ENCODE data around the gene CCDC70.
A peak's percentile ranks its signal among the peaks of the same experiment; 100 is the strongest.

CCDC70 gene

DNA sequence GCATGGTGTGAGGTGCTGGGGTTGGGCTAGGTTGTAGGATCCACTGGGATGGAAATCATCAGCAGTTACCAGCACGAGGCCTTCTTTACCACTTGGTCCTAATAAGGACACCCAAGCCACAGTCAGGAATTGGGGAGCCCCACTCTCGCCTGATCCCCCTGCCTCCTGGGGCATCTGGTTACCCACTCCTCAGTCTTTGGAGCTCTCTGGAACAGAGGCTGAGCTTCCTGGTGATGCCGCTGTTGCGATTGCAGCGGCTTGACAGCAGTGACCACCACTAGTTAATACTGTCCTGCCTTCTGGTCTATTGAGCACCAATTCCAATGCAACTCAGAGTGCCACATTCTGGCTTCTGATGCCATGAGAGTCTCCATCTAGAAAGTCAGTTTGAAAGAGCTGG lies 30.2 kb upstream of the CCDC70 start:
- DNase-seq = no peak

DNA sequence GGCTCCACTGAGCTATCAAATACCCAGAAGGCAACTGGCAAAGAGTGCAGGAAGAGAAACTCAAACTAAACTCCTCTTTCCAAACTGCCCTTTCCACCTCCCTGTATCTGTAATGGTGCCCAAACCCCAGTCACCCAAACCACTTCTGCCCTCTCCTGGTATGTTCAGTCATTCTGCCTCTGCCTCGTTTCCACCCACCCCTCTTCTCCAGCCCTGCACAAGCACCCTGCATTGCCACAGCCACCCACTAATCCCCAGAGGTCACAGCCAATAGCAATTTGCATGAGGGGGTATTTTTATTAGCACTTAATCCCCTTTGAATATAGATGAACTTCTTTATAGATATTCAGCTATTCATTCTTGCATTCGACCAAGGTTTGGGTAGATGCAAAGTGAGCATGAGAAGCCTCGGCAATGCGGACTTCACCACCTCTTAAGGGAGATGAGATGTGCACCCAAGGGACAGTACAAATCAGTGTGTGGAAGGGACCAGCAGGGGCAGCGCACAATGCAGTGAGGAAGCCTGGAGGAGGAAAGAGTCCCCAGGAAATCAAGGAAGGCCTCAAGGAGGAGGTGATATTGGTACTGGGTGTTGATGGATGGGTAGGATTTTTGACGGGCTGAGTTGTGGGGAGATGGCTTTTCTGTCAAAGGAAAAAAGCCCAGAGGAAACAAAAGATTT lies 29.2 kb upstream of the CCDC70 start:
- DNase-seq = no peak

DNA sequence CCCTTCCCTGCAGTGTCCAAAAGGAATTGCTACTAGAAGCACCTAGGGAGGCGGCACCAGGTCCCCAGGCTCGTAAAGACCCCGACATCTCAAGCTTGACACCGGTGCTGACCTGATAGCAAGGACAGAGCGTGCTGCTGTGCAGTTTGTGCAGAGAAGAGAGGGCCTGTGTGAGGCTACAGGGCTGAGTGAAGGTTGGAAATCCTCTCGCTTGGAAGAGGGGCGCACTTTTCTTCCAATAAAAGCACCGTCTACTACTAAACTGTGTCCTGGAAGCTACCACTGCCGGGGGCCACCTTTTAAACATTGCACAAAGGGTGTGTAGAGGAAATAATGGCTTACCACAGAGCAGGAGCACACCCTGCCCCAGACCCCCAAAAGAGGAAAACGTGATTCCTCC lies 27.8 kb upstream of the CCDC70 start:
- DNase-seq = no peak

DNA sequence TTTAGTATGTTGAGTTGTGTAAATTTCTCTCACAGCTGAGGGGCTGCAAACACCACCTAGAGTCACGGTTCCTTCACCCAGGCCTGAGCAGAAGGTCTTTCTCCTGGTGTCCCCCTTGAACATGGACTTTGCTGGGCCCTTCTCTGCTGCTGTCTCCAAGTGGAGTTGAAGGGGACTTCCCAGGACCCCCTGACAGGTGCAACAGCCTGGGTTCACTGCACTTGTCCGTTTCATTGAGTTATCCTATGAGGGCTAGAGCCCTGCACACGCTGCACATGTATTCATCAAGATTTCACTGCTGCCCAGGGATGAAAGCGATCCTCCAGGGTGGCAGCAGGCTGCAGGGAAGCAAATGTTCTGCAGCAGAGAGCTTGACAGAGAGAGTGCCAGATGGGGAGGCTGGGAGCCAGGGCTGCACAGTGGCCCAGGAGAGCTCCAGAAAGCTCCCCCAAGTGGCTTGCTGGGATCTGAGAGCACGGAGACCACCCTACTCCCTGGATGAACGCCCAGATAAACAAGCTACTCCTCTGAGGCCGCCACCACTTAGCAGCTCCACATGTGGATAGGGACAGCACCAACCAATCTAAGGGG lies 27.1 kb upstream of the CCDC70 start:
- DNase-seq = no peak

DNA sequence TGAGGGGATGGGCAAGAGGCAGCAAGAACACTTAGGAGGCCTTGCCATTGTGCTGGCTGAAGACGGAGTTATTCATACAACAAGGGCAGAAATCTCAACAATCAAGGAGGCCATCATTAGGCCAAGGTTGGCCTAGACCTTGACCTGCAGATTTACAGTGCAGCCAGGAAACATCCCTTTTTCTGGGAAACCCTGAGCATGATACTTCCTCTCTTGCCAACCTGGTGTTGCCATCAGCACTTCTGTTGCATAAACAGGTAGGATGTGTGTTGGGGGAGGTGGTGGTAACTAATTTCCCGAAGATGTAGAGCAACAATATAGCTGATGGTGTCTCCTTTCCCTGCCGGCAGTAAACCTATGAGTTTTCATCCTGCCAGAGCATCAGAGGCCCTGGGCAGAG lies 24.8 kb upstream of the CCDC70 start:
- no peak for DNase-seq

DNA sequence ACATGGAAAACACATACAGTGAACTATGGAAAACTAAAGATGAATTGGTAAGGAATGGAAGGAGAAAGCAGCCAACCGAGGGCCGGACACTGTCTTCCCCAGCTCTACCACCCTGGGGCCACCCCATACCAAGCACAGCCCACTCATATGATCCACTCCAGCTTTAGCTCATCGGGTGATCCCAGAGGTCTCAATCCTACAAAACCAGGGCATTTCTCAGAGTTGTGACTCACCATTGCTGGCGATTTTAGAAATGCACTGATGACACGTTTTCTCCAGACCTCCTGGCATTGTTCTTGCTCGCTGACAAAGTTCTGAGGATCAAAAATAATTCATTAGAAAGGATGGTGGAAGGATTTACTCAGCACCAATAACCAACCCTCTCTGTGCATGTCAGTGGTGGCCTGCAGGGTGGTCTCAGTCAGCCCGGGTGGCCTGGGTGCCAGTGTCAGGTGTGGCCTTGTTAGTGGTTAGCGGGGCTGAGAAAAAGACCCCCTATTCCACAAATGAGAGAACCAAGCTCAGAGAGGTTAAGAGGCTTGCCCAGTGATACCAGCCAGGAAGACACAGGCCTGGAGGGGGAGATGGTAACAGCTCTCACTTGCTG lies 23.4 kb upstream of the CCDC70 start:
- DNase-seq = no peak

DNA sequence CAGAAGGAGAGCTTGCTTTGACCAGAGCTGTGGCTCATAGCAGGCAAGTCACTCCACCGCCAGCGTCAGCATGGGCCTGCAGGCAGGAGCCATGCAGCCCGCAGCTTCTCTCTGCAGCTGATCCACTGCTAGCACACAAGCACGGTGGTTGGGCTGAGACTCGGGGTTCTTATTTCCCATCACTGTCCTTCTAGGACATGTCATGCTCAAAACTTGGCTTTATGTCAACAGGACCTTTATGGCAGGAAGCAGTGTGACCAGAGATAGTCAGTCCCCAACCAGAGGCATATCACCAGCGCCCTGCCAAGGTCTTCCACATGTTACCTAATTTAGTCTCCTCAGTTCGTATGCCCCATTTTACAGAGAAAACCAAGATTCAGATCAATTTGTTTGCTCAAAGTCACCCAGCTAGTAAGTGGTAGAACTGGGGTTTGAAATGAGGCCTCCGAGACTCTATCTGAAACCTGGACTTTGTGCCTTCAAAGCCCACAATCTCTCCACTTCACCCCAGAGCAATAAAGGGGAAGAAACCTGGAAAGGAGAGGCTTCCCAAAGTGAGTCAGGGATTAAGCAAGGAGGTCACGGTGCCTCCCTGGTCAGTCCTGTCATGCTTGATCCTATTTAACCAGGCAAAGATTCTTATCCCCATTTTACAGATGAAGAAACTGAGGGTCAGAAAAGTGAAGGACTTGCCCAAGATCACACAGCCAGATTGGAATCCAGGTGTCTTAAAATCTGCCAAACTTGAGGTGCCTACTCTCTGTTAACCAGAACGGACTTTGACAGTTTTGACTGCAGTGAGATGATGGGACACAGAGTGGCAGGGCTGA lies 21.8 kb upstream of the CCDC70 start:
- no peak for DNase-seq

DNA sequence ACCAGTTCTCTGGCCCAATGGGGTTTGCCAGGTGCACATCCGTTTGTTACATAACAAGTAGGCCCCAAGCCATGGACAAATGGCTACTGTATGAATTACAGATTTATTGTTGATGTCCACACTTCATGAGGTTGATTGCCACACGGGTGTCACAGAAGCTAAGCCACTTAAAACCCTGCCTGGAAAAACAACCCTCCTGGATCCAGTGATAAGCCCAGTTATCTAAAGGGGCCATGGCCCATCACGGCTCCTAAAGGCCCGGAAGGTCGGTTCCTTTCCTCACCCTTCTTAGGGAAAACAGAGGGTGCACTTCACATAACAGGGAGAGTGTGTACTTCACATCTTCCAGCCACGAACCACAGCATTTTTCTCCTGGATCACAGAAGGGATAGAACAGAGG lies 20.9 kb upstream of the CCDC70 start:
- DNase-seq = no peak

DNA sequence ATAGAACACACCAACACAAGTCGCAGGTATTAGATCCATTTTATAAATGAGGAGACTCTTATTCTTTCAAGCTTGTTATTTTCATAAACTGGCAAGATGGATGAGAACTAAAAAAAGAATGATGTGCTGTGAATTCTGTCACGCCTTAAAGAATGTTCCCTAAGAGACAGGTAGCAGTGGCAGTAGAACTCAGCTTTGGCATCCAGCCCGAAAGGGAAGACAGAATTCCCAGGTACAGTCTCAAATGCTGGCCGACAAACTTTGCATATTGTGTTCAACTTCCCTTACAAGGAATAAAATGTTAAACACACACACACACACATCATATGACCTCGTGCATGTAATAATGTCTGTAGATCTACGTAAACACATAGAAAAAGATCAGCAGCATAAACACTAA lies 20.0 kb upstream of the CCDC70 start:
- DNase-seq = no peak

DNA sequence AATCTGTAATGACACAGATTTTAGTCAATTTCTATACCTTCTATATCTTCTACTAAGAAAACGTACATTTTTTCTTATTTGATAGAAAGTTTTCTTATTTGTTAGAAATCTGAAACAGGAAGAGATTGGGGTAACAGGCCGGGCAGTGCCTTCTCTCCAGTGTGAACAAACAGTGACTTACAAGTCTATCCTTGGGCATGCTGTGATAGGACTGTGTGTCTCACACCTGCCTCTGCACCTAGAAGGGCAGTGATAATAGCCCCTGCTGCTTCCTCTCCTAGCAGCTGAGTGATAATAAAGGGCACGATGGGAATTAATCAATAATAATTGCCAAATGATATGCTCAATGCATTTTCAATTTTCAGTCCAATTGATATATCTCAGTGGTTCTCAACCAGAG lies 18.2 kb upstream of the CCDC70 start:
- DNase-seq = no peak

DNA sequence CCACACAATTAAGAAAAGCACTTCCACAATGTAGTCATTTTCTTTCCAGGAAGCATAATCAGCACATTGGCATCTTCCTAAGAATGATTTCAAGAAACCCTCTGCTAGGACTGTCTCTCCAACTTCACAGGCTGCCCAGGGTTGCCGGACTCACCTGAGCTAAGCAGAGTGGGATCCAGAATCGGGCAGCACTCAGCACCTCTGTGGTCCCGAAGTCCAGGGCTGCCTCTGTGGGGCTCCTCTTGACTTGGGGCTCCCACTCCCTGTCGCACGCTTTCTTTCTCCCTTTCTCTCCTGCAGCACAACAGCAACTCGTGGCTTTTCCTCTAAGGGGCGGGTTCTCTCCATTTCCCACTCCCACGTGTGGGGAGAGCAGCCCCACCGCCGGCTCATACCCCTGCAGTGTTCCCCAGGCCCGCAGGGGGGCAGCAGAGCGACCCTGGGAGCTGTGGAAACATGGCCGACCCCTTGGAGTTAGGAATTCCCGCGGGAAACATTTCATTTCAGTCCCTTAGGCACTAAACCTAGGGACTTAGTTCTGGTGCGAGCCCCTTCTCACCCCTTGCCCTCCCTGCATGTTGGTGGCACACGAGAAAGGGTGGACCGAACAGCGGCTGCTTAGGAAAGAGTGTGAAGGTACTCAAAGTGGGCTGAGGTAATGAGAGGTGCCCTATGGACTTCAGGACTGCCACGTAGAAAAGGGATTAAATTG lies 16.8 kb upstream of the CCDC70 start, which contains the start of gene TMEM272:
TSS of gene TMEM272 (minus strand) at position 316 of the 712 bp plus-strand sequence. CDS start 6,647 bp downstream, outside the sequence.
- peak in 1 of 2 donors; percentile 46 for DNase-seq

DNA sequence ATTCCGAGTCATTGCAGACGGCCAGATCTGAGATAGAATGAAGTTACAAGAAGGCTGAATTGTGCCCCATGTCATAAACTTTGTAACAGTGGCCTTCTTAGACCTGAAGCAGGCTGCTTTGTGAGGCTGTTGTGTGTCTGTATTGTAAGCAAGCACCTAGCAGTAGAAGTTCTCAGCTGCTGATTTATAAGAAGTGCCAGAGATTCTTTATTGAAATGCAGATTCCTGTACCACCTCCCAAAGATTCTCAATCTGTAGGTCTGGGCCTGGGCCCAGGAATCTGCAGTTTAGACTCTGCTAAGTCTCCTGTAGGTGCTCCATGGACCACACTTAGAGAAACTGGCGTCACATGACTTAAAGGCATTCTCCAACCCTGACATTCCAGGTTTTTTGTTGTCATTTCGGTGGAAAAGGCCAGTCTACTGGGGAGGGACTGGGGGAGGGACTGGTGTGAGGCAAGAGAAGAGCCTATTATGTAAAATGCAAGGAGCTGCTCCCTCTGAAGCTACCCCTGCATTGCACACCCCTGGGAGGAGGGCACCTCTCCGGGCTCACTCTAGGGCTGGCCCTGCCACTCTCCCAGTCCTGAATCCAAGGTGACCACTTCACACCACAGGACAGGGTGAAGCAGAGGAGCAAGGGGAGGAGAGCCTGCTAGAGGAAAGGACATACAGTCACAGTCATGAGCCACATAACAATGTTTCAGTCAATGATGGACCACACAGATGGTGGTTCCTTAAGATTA lies 16.0 kb upstream of the CCDC70 start:
- no peak for DNase-seq

DNA sequence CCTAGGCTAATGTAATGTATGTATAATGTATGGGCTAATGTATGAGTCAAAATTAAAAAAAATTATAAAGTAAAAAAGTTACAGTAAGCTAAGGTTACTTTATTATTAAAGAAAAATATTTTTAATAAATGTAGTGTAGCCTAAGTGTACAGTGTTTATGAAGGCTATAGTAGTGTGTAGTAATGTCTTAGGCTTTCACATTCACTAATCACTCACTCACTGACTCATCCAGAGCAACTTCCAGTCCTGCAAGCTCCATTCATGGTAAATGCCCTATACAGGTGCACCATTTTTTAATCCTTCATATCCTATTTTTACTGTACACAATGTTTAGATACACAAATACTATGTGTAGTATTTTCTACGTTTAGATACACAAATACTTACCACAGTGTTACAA lies 15.0 kb upstream of the CCDC70 start:
- no peak for DNase-seq

DNA sequence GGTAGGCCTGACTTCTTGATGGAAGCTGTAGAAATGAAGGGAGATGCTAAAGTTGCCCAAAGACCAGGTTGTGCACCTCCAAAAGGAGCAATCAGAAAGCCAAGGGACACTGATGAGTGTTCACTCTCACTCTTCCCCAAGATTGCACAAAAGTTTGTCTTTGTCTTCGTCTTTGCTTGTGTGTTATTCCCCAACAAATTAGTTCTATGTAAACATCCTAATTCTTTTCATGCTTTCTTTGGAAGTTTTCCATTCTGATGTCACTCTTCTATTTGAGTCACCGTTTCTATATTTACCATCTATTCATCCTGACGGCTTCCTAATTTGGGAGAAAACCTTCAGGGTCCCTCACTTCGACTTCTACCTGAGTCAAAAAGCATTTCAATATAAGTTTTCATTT lies 13.1 kb upstream of the CCDC70 start:
- no peak for DNase-seq

DNA sequence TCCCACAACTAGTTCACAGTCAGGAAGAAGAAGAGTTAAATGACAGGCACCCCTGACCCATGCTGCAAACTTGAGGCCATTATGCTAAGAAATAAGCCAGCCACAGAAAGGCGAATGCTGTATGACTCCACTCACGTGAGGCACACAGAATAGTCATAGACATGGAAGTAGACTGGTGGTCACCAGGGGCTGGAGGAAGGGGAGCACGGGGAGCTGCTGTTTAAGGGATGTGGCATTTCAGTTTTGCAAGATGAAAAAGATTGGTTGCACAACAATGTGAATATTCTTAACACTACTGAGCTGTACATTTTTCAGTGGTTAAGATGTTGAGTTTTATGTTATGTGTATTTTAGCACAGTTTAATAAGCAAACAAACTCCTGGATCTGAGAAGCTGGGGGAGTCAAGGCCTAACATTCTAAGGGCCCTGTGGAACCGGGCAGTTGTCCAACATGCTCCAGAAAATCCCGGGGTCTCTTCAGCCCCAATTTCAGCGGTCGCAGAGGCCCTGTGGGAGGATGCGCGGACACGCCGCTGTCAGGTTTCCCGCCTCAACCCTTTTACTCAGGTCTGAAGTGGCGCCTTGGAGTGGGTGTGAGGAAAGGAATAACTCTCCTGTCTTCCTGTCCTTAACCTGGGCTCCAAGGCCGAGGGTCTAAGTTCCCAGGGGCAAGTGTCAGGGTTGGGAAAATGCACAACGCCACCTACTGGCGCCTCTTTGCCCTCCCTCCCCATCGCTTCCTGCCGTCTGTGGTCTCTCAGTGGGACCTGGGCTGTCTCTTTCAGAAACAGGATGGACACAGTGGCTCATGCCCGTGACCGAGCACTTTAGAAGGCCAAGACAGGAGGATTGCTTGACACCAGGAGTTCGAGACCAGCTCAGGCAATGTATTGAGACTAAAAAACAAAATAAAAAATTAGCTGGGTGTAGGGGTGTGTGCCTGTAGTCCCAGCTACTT lies 12.3 kb upstream of the CCDC70 start:
- no peak for DNase-seq

DNA sequence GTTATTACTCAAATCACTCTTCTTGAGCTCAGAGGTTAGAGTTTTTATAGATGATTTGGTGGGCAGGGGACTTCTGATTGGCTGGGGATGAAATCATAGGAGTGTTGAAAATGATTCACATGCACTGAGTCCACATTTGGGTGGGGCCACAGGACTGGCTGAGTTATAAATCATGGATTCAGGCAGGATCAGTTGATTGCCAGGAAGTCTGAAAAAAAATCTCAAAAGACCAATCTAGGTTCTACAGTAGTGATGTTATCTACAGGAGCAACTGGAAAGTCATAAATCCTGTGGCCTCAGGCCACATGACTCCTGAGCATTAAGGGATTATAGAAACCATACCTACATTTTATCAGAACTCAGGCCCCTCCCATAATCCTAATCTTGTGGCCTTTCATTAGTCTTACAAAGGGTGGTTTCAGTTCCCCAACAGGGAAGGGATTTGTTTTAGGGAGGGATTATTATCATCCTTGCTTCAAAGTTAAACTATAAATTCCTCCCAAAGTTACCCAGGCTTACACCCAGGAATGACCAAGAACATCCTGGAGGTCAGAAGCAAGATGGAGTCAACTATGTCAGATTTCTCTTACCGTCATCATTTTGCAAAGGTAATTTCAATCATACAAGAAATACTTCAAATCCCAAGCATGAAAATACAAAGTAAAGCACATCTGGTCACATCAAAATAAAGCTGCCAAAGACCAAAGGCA lies 5.6 kb upstream of the CCDC70 start:
- no peak for DNase-seq

DNA sequence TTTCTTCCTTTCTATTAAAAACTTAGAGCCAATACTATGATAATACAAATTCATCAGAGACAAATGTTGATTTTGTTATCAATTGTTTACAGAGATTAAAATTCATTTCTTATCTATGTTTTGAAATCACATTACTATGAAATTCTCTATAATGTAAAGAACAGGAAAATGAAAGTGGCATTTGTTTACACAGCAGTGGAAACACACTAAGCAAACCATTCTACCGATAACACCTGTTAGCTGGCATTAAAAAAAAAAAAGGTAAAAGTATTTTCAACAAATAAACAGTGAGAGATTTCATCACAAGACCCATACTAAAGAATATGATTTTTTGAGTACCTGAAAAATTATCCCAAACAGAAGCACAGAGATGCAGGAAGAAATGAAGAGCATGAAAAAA lies 4.8 kb upstream of the CCDC70 start:
- no peak for DNase-seq

DNA sequence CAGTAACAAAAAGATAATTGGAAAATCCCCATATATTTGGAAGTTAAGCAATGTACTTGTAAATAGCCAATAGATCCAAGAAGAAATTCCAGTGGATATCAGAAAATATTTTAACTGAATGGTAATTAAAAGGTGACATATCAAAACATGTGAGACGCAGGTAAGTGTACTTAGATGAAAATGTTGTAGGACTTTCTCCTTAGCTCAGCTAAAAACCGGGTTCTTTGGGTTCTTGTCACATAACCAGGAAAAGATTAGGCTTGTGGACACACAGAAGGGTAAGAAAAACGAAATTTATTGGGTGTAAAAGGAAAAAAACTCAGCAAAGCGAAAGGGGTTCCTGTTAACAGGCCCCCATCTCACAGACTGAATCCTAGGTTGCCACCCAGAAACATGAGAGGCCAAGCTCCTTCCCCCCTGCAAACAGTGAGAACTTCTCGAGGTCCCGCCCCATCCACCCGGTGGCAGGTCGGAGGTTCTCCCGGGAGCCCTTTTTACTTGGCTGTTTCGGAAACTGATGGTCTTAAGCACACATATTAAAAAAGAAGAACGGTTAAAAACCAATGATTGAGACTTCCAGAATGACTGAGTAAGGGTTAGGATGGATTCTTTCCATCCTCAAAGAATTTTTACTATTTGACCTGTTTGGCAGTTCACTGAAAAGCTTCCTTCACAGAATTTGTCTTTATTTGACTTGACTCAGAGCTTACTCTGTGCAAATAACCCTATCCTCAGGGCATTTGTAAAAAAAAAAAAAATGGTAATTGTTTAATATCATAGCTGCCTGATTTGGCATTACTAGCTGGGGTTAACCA lies 3.1 kb upstream of the CCDC70 start:
- no peak for DNase-seq

DNA sequence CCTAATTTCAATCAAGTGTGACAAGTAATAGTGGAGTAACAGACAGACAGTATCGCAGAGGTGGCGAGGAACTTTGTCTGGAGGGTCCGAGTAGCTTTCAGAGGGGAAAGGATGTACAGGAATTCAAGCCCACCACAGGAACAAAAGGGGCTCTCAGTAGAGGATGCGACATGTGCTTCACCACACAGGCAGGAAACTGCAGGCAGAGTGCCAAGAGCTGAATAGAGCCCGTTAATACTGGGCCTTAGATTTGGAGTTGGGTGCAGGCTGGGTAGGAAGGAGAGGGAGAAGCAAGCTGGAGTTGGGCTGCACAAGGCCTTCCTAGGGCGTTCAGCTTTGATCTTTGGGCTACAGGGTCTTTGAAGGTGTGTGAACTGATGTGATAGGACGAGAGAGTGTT lies 1.2 kb downstream of the CCDC70 start:
- DNase-seq = no peak
